ENCODE measurements around the gene THBS4. TPM values are rescaled to one million over a fixed set of nuclear protein-coding genes. Genes with fewer than 3 reads are reported as not detected.

The THBS4 gene
- total RNA-seq, 1 donor from 2014 or later = 6.9 TPM

DNA sequence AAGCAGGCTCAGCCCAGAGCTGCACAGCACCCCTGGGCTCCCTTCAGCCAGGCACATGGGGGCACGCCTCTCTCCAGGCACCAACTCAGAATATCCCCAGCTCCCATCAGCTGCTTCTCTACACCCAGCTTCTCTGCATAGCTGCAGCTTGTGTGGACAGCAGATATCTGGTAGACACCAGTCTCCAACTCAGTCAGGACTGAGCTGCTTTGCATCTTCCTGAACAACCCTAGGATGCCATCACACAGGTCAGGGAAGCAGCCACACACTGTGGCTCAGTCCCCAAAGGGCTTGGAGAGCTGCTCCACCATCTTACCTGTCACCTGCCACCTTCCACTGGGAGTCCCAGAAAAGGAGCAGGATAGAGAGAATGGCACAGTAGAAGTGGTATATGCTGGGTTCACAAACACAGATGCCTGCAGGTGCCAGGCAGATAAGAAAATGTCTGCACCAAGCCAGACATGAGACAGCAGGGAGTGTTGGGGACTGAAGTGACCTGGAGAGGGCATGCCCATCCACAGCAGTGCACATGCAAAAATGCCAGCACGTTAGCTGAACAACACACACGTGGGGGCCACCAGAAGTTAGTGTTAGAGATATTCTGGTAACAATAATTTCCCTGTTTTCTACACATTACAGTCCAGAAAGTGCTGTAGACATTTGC lies 42.0 kb downstream of the THBS4 start:
- no peaks in the 10 kb centered on the region for H3K36me3 Mint-ChIP-seq (ENCODE audit: low read depth)
- H3K27me3 Mint-ChIP-seq (ENCODE audit: low read depth) = no peaks in the 10 kb centered on the region
- no peak overlapping the region for H3K27ac Mint-ChIP-seq (ENCODE audit: unreplicated experiment)
- H3K9me3 Mint-ChIP-seq = no peaks in the 10 kb centered on the region
- TF ChIP-seq, protein P1, sequence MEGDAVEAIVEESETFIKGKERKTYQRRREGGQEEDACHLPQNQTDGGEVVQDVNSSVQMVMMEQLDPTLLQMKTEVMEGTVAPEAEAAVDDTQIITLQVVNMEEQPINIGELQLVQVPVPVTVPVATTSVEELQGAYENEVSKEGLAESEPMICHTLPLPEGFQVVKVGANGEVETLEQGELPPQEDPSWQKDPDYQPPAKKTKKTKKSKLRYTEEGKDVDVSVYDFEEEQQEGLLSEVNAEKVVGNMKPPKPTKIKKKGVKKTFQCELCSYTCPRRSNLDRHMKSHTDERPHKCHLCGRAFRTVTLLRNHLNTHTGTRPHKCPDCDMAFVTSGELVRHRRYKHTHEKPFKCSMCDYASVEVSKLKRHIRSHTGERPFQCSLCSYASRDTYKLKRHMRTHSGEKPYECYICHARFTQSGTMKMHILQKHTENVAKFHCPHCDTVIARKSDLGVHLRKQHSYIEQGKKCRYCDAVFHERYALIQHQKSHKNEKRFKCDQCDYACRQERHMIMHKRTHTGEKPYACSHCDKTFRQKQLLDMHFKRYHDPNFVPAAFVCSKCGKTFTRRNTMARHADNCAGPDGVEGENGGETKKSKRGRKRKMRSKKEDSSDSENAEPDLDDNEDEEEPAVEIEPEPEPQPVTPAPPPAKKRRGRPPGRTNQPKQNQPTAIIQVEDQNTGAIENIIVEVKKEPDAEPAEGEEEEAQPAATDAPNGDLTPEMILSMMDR (conservative IDR thresholded peaks at IDR 0.05) = no peak
- no peak overlapping the region for H3K4me3 Mint-ChIP-seq
- no peaks in the 10 kb centered on the region for H3K4me1 Mint-ChIP-seq
- no peak for DNase-seq (ENCODE audit: low read depth, low spot score)

DNA sequence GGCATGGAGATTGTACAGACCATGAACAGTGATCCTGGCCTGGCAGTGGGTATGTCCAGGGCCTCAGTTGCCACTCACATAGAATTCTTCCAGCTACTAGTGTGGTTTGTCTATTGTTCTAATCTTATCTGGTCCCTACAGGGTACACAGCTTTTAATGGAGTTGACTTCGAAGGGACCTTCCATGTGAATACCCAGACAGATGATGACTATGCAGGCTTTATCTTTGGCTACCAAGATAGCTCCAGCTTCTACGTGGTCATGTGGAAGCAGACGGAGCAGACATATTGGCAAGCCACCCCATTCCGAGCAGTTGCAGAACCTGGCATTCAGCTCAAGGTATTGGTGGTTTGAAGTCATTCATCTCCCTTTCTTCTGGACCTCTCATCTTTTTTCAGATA lies 43.8 kb downstream of the THBS4 start:
- peaks cover 6% of the 10 kb centered on the region for H3K4me1 Mint-ChIP-seq
- no peak for DNase-seq (ENCODE audit: low read depth, low spot score)
- no peaks in the 10 kb centered on the region for H3K9me3 Mint-ChIP-seq
- H3K27me3 Mint-ChIP-seq (ENCODE audit: low read depth) = no peaks in the 10 kb centered on the region
- H3K27ac Mint-ChIP-seq (ENCODE audit: unreplicated experiment) = no peak overlapping the region
- no peak overlapping the region for H3K4me3 Mint-ChIP-seq
- no peaks in the 10 kb centered on the region for H3K36me3 Mint-ChIP-seq (ENCODE audit: low read depth)
- TF ChIP-seq, protein P1 (conservative IDR thresholded peaks at IDR 0.05) = no peak

DNA sequence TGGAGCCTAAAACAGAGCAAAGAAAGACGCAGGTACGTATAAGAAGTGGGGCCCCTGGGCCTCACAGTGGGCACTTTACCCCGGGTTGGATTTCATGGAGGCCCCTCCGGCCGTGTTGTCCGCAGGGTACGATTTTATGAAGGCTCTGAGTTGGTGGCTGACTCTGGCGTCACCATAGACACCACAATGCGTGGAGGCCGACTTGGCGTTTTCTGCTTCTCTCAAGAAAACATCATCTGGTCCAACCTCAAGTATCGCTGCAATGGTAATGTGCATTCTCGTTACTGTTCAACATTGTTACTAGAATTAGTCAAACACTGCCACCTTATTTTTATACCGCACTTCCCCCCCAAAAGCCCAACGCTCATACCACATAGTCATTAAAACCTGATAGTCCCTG lies 47.1 kb downstream of the THBS4 start:
- peaks cover 15% of the 10 kb centered on the region for H3K4me1 Mint-ChIP-seq
- no peaks in the 10 kb centered on the region for H3K27me3 Mint-ChIP-seq (ENCODE audit: low read depth)
- H3K36me3 Mint-ChIP-seq (ENCODE audit: low read depth) = no peaks in the 10 kb centered on the region
- TF ChIP-seq, protein P1 (conservative IDR thresholded peaks at IDR 0.05) = no peak
- H3K27ac Mint-ChIP-seq (ENCODE audit: unreplicated experiment) = no peak overlapping the region
- H3K4me3 Mint-ChIP-seq = no peak overlapping the region
- H3K9me3 Mint-ChIP-seq = no peaks in the 10 kb centered on the region
- no peak for DNase-seq (ENCODE audit: low read depth, low spot score)

DNA sequence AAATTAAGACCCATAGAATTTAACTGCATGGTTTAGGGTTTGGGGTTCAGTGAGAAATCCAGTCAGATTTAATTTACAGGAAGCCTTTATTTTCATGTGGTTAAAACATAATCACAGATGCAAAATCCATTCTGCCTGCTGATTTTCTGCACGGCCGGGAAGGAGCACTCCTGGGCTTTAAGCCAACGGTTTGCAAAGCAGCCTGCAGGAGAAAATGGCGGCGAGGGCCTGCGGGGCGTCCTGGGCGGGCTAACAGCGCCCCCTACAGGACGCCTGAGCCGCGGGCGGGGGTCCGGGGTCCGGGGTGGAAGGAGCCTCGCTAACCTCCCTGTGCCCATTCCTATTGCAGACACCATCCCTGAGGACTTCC lies 47.6 kb downstream of the THBS4 start:
- Mint-ChIP-seq H3K4me3 (no peak overlapping the region), H3K27ac (ENCODE audit: unreplicated experiment) (no peak overlapping the region), H3K27me3 (ENCODE audit: low read depth) (no peaks in the 10 kb centered on the region), H3K36me3 (ENCODE audit: low read depth) (no peaks in the 10 kb centered on the region), H3K9me3 (no peaks in the 10 kb centered on the region), H3K4me1 (peaks cover 16% of the 10 kb centered on the region)
- peak; percentile 33 for DNase-seq (ENCODE audit: low read depth, low spot score)
- TF ChIP-seq, protein P1 (conservative IDR thresholded peaks at IDR 0.05) = peak; percentile 72

DNA sequence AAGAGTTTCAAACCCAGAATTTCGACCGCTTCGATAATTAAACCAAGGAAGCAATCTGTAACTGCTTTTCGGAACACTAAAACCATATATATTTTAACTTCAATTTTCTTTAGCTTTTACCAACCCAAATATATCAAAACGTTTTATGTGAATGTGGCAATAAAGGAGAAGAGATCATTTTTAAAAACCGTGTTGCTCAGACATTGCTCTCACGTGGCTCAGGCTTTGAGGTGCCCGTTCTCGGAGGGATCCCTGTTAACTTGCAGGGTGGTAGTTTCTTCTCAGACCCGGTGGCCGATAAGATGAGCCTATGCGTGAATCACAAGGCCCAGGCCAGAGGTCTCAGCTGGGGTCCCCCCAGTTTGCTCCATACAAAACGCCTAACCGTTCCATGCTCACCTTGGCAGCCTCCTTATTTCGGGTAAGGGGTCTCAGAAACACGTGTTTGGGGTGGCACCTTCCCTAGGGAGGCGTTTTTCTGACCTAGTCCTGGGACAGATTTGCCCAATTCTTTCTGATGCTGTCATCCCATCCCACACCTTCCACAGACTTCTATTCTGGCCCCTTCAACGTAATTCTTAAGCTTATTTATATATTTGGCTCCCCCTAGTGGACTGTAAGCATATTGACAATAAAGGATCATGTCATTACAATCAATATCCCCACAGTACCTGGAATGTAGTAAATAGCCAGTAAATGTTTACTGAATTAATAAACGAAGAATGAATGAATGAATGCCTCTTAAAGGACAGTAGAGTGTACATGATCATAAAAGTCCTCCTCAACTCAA lies 48.1 kb downstream of the THBS4 start:
- no peak for DNase-seq (ENCODE audit: low read depth, low spot score)
- Mint-ChIP-seq H3K4me1 (peaks cover 18% of the 10 kb centered on the region), H3K9me3 (no peaks in the 10 kb centered on the region), H3K36me3 (ENCODE audit: low read depth) (no peaks in the 10 kb centered on the region), H3K27ac (ENCODE audit: unreplicated experiment) (no peak overlapping the region), H3K4me3 (no peak overlapping the region), H3K27me3 (ENCODE audit: low read depth) (no peaks in the 10 kb centered on the region)
- TF ChIP-seq, protein P1 (conservative IDR thresholded peaks at IDR 0.05) = peak; percentile 83

All from neural crest cell (in vitro differentiated cells).